SKM-1 treated with dmso at 0.1 percent for 144 hours (cell line): ENCODE measurements around the gene THSD4.

Source experiments
- DNase-seq: peaks from one replicate; lab custom pipeline; 2025; ENCODE audit not compliant: unreplicated experiment; lab: John Stamatoyannopoulos, UW

The THSD4 gene

DNA sequence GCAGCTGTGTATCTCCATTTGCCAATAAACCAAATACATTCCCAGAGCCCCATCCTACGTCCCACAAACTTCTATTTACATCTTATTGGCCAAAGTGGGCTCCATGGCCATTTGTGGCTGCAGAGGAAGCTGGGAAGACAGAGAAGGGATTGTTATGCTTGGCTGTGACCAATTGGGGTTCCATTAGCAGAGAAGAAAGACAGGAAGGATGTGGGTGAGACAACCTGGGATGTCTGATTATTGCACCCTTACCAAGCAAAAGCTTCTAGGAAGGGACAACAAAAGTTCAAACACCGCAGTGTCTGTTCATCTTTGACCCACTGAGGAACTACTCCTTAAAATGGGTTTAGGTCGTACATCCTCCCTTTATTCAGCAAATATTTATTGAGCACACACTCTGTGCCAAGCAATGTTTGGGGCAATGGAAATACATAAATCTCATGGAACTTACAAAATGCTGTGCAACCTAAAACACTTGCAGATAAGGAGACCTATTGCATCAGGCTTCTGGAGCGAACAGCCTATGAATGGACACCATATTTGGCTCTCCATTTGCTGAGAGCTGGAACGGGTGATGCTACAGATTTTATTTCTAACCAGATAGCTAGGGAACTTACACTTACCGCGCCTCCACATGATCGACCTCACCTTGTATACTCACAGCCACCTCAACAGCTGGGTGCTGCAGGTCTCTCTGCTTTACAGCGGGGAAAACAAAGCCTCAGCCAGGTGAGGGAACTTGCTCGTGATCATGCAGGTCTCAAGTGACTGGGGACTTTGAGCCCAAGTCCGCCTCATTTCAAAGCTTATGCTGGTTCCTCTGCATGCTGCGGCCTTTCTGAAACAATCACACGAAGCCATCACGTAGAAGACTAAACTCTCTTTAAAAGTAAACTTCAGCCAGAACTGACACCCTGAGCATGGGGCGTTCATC lies 673.6 kb downstream of the THSD4 start:
- no peak for DNase-seq

DNA sequence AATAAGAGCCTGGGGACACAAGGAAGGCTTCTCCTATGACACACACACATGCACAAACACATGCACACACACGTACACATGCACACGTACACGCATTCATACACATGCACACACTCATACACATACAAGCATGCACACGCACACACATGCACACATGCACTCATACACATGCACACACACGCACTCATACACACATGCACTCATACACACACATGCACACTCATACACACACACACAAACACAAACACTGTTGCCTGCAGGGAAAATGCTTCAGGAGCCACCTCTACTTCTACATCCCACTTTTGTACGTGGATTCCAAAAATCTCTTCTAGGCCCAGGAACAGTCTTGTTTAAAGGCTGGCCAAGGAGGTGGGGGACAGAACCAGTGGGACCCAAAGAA lies 674.3 kb downstream of the THSD4 start:
- no peak for DNase-seq

DNA sequence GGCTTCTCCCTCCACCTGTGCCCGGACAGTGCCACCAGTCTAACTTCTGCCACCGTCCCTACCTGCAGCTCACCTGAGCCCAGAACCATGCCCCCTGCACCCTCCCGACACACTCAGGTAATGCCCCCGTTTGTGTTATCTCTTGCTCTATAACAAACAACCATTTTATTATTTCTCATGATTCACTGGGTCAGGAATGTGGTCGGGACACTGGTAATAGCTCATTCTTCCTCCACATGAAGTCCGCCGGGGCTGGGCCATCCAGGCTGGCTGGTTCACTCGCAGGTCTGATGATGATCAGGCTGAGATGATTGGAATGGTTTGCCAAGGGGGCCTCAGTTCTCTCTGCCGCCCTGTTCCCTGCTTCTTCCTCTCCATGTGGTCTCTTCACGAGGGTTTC lies 674.8 kb downstream of the THSD4 start:
- no peak for DNase-seq

DNA sequence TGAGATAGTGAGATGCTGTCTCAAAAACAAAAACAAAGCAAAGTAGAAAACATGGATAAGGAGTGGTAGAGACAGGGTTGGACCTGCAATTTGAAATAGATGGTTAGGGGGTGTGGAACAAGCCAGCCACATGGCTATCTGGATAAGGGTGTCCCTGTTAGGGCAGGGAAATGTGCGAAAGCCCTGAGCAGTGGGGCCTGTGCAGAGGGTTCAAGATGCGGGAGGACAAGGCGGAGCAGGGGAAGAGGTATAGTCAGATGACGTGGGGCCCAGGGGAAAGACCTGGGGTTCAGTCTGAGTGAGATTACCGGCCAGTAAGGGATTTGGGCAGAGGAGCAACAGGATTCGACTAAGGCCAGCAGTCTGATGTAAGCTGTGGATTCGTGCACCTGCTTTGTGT lies 676.7 kb downstream of the THSD4 start:
- DNase-seq, result no peak

DNA sequence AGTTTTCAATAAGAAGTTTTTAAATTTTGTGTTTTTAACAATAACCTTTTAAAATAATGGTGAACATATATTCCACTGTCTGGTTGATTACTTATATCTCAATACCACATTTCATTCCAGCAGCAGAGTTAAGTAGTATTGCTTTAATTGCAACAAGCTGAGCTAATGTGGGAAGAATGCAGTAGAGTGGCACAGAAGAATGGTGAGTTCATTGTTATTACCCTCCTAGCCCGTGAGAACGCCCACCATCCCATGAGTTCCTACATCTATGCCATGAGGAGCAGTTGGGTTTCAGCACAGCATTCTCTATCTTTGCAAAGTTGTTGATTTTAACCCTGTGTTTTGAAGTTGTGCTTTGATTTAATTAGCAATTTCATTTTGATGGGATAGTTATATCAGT lies 677.2 kb downstream of the THSD4 start:
- no peak for DNase-seq

DNA sequence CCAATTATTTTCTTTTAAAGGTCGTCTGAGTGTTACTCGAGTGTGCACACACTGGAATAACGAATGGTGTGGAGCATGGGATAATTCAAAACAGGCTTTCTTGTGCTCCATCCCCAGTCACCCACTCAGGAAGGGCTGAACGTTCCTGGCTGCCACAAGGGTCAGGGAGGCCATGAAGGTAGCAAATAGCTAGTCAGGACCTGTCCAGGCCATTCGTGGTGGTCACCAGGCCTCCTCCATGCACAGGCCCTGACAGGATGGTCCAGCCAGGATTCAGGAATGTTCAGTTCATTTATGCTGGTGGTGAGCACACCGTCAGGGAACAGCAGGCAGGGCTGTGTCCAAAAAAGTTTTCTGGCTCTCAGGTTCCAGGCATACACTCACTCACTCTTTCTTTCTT lies 683.4 kb downstream of the THSD4 start:
- no peak for DNase-seq

DNA sequence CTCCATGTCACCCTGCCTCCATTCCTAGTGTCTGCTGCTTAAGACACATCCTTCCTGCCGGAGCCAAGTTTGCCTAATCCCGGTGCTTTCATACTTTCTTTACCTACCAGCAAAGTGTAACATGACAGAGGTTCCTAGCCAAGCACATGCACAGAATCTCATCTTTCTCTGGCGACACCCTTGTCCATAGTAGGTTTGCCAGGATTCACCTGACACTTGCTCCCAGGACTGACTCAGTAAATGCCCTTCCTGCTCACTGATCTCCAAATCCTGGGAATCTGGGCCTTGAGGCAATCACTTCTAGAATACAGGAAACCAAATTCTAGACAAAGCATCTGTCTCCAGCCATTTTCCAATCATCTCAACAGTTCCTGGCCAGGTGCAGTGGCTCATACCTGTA lies 684.9 kb downstream of the THSD4 start:
- DNase-seq, result no peak

DNA sequence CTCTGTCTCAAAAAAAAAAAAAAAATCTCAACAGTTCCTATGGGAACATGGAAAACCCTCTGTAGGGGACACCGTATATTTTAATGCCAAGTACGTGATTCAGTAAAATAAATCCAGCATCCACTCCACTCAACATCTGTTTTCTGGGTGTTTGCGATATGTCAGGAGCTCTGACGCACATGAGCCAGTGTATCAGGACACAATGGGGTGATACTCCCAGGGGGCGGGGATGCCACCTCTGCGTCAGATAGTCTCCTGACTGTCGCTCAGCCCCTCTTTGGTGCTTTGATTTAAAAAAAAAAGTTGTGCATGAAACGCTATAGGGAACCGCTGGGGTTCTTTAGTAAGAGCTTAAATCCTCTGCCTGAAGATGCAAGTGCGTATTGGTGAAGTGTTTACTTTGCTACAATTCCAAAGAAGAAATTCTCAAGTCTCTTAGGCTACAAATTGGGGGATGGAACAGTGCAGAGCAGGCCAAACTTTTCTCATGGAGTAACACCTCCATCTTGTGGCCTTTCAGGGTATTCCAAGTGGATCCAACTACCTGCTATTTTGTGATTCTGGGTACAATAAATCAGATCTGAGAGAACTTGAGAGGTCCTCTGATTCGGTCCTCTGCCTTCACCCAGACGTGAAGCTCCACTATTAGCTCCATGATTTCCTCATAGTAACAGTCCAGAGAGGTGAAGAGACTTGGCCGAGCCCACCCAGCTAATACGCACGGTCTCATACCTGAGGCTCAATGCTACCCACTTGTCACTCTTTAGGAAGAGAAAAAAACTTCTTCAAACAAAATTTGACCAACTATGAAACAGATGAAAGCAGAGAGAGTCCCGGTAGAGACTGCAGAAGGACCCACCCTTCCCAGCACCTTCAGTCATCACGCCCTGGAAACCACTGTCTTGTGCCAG lies 685.8 kb downstream of the THSD4 start:
- DNase-seq, result peak; percentile 26

DNA sequence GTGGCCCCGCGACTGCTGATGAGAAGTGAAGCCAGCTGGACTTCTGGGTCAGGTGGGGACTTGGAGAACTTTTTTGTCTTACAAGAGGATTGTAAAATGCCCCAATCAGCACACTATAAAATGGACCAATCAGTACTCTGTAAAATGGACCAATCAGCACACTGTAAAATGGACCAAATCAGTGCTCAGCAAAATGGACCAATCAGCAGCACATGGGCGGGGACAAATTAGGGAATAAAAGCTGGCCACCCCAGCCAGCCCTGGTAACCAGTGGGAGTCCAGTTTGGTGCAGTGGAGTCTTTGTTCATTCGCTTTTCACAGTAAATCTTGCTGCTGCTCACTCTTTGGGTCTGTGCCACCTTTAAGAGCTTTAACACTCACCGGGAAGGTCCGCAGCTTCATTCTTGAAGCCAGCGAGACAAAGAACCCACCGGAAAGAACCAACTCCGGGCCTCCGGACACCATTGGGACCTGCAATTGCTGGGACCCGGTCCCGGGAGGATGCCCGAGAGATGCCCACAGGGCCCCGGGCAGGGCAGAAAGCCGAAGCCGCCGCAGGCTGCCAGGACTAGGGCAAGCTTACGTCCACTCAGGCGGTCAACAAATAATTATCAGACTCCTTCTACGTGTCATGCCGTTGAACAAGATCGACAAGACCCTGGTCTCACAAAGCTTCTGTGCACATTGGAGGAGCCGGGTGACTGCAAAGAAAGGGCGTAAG lies 686.8 kb downstream of the THSD4 start:
- no peak for DNase-seq

DNA sequence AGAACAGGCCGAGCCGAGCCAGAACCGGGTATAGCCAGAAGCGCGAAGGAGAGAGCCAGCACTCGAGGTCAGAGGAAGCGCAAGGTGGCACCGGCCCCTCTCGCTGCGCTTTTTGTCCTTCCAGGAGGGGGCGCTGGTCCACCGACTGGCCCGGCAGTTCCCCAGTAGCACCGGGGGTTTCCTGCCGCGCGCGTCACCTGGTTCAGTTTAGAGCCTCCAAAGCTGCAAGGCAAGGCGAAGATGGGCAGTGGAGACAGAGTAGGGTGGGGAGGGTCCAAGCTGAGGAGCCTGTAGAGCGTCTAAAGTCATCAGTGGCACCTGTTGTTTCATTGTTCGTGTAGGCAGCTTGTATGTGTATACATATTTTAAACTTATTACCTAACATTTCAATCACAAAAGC lies 687.5 kb downstream of the THSD4 start:
- no peak for DNase-seq

DNA sequence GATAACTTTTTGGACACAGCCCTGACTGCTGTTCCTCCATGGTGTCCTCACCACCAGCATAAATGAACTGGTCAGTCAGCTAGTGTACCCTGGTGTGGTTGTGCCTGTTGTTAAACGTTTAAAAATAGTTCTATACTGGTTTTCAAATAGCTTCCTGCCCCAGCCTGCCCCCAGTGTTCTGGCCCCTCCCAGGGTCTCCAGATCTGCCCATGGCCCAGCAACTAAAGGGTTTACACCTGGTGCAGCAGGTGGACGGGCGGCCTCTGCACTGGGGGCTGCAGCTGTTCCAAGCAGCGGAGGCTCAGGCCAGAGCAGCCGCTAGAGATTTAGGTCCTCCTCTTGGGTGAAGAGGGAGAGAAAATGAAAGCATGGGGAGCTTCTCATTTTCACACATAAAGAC lies 689.0 kb downstream of the THSD4 start:
- DNase-seq, result no peak

DNA sequence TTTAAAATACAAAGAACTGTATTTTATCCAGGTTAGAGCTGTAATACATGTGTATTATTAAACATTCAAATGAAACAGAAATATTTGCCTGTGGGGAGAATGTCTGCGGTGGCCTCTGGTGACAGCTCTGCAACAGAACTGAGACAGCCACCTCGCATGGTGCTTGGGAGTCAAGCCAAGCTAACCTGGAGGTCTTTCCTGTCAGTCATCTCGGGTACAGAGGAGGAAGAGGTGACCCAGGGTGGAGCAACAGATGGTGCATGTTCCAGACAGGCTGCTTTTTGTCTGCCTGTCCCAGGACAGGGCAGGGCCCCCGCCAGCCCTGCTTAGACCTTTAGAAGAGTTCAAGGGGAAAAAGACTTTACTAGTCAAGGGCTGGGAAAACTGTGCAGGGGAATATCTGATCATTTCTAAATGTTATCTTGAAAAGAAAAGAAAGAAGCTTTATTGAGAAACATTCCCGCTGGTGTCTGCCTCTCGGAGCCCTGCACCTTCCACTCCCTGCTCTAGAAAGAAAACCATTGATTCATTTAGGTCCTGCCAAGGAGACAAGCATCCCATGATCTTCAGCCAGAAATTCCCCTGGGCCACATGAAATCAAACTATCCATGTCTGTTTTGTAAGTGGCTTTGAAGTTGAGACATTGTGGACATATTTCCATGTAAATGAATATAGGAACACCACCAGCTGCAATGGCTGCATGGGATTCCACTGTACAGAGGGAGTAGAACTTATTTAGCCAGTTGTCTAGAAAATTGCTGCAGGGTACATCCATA lies 689.6 kb downstream of the THSD4 start:
- DNase-seq, result no peak

DNA sequence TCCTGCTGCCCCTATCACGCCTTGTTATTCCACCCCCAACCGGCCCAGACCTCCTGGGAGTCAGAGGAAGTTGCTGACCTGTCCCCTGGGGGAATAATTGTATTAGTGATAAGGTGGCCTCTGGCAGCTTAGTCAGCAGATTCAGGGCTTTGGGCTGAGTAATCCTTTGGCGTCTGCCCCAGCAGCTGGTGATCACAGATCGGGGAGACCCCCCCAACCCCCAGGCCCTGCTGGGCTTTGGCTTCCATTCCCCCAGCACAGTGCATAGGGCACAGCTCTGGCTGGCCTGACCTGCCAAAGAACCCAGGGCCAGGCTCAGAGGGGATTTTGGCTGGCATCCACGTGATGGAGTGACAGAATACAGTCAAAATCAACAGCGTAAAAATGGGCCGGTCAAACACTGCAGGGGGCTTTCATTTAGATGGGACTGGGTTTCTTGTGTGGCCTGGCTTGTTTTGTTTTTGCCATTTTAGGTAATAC lies 691.2 kb downstream of the THSD4 start:
- no peak for DNase-seq

DNA sequence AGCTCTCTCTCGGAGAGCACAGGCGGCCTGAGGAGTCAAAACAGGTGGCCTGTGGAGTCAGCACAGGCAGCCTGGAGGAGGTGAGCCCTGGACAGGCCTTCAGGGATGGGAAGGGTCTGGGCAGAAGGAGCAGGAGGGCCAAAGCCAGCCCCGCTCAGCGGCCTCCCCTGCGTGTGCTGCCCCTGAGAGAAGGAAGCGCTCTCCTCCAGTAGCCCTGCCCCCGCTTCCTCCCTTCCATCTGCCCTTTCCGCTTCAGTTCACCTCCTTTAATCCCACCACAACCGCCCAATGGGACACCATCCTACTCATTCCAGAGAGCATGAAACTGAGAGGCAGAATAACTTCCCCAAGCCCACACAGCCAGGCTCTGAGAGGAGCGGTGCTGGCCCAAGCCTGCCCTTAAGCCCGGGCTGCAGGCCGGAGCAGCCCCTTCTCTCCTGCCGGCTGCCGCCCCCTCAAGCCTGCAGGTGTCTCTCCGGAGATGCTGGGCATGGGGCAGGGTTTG lies 691.9 kb downstream of the THSD4 start:
- DNase-seq, result no peak

DNA sequence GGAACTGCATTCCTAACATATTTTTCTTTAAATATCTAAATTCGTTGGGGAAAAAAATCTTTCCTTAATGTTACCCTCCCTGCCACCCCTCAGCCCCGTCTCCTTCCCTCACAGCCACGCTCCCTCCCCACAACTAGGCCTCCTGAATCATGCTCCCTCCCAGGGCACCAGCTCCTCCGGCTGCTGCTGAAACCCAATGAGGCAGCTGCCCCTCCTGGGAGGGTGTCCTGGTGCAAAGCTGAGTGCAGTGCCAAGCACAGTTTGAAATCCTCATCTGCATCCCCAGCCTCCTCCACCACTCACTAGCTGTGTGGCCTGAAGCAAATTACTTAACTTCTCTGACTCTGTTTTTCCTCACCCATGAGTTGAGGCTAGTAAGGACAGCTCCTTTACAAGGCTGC lies 692.4 kb downstream of the THSD4 start:
- DNase-seq, result no peak

DNA sequence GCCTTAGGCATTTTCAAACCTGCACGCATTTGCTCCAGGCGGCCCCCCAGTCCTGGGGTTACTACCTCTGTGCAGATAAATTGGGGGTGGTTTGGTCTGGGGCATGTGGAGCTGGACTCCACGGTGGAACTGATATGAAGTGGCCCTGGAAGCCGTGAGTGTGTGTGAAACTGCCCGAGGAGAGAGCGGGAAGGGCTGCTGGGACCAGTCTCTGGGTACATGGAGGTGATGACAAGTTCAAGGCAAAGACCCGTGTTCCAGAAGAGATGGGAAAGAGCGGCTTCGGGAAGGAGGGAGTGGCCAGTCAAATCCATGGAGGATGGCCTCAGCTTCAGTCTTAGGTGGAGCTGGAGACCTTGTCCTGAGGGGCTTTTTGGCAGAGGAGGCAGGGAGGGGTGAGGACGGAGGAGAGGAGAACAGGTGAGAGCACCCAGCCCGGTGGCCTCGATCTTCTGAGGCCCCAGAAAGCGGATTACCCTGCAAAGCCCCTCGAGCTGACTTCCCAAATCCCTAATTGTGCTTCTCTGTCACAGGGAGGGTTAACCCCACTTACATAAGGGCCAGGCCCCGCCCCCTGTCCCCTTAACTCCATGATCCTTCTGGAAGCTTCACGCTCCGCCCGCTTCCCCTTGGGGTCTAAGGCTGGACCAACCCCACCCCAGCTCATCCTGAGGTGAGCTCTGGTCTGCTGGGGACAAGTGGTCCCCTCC lies 693.2 kb downstream of the THSD4 start:
- DNase-seq, result no peak

DNA sequence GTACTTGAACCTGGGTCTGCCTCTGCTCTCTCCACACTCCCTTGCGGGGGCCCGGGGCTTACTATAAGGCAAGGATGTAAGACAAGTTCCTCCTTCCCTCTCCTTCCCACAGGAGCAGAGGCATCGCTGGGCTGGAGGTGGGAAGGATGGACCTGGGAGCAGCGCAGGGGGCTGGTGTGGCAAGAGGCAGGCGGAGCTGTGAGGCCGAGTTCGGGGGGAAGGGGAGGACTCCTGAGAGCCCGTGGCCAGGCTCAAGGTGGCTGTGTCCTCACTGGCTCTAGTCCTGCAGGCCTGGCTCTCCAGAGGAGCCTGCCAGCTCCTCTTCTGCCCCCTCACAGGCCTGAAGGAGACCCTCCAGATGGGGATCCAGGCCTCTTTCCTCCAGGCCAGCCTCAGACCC lies 694.1 kb downstream of the THSD4 start:
- no peak for DNase-seq

DNA sequence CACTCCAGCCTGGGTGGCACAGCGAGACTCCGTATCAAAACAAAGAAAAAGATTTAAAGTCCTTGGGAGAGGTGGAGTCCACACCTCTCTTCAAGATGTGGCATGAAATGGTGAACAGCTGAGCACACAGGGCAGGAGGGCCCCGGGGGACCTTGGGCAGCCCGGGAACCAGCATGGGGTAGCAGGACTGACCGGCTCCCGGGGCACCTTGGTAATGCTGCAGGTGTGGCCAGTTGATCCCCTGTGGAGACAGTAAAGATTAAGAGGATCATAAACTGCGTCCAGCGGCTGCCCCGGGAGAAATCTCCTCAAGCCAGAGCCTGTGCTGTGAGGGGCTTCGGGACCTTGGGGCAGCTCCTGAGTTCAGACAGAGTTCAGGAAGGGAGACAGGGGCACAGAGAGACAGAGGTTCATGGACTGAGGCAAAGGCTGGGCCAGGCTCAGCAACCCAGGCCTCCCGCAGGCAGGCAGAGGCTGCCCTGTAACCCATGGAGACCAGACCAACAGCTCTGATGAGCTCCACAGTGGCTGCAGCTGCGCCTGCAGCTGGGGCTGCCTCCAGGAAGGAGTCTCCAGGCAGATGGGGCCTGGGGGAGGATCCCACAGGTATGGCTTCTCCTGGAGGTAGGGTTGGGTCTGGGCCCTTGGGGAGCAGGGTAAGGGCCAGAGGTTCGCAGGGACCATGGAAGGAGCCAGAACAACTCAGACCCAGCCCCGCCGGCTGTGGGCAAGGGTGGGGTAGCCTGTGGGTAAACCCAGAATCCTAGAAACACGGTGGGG lies 695.2 kb downstream of the THSD4 start, which contains the start of gene NR2E3:
Gene NR2E3 (plus strand): TSS at position 299 of the 780 bp plus-strand sequence. CDS start 190 bp downstream, at position 489.
- DNase-seq, result no peak
